Psoas muscle (tissue), 8 donors: ENCODE measurements around the gene RNF10. TPM values are rescaled to one million over a fixed set of nuclear protein-coding genes. Genes with fewer than 3 reads are reported as not detected.

Experiments
- ATAC-seq, 4 donors: fragments of 200-7000 bp; cut with Tn5 transposase; one replicate each; pipeline ENCODE4 v1.9.1; 2020; ENCODE audit warnings: moderate library complexity in 3 of 4, mild to moderate bottlenecking in 2 of 4
- DNase-seq, 2 donors: peaks; one replicate each; pipeline ENCODE4 v3.0.0-alpha.2; 2020
- H3K27ac ChIP-seq: fragments of 200-600 bp; one replicate; pipeline ENCODE4 v1.8.0; 2022
- H3K27me3 ChIP-seq, 3 donors: fragments of 200-600 bp in 1 of 3; one replicate each; pipeline versions ENCODE4 v1.6.1 to v1.8.0; 2013 to 2022; ENCODE audit warnings: low read length in 2 of 3, mild to moderate bottlenecking in 2 of 3, moderate library complexity in 1 of 3; ENCODE audit not compliant: insufficient read depth in 3 of 3
- H3K36me3 ChIP-seq, 2 donors: fragments of 200-600 bp in 1 of 2; one replicate each; pipeline versions ENCODE4 v1.6.1 to v1.8.0; 2013 to 2022; ENCODE audit warnings: low read depth in 1 of 2, mild to moderate bottlenecking in 1 of 2, moderate library complexity in 1 of 2; ENCODE audit not compliant: insufficient read depth in 1 of 2
- H3K4me1 ChIP-seq: fragments of 200-600 bp; one replicate; pipeline ENCODE4 v1.8.0; 2022
- H3K4me3 ChIP-seq: fragments of 200-600 bp; one replicate; pipeline ENCODE4 v1.8.0; 2022; ENCODE audit warnings: mild to moderate bottlenecking
- H3K9me3 ChIP-seq: fragments of 200-600 bp; one replicate; pipeline ENCODE4 v1.8.0; 2022
- WGBS, 3 donors: extraction: QIAGEN DNeasy Blood & Tissue Kit; methylation state at CpG; one replicate each; pipeline versions ENCODE4 v1.1.6 to v1.1.7; 2013; 5-methylcytosine and 5-hydroxymethylcytosine counted together
- intact Hi-C, 2 donors: fragments of 100-400 bp; cut with DNase I; formaldehyde crosslinking; loops; one replicate each; pipeline versions ENCODE4 v1.11.0 to v1.14.2; 2022
- polyA plus RNA-seq, 3 donors: library from polyadenylated mRNA; stranded (reverse); fragments of 200-250 nt; gene quantifications; one replicate each; pipeline ENCODE4 v1.2.3, GENCODE V29; 2013
- total RNA-seq, 4 donors: library from RNA; stranded (reverse); fragmentation: NEBNext Ultra II Directional in 2 of 4; extraction: Animal tissue kit (Norgen Biotek cat#: 25700) in 2 of 4; gene quantifications; one replicate each; pipeline versions ENCODE4 v1.2.1 to v1.2.4, GENCODE V29; 2021 to 2023
- TF ChIP-seq, protein P1 (sequence below): fragments of 200-600 bp; IDR thresholded peaks from one replicate; pipeline ENCODE4 v1.8.0; 2022; ENCODE audit warnings: antibody characterized with exemption
- donor health status: healthy with polysubstance abuse.
- donor health status: DM: no; HTN: no; CAD: no; lungs with moderate emphysema.
- donor health status: Bipolar disorder and iron deficiency.
- donor health status: healthy.
- donor health status: DM: yes; HTN: yes; CAD: no.
- donor health status: DM: no; HTN: no; CAD: no.
- donor health status: DM: no; HTN: no; CAD: no.
- donor health status: DM: yes; HTN: yes; CAD: no.

RNF10 gene
- total and polyA plus RNA-seq, 7 donors = 296 to 624 (median 324) TPM

DNA sequence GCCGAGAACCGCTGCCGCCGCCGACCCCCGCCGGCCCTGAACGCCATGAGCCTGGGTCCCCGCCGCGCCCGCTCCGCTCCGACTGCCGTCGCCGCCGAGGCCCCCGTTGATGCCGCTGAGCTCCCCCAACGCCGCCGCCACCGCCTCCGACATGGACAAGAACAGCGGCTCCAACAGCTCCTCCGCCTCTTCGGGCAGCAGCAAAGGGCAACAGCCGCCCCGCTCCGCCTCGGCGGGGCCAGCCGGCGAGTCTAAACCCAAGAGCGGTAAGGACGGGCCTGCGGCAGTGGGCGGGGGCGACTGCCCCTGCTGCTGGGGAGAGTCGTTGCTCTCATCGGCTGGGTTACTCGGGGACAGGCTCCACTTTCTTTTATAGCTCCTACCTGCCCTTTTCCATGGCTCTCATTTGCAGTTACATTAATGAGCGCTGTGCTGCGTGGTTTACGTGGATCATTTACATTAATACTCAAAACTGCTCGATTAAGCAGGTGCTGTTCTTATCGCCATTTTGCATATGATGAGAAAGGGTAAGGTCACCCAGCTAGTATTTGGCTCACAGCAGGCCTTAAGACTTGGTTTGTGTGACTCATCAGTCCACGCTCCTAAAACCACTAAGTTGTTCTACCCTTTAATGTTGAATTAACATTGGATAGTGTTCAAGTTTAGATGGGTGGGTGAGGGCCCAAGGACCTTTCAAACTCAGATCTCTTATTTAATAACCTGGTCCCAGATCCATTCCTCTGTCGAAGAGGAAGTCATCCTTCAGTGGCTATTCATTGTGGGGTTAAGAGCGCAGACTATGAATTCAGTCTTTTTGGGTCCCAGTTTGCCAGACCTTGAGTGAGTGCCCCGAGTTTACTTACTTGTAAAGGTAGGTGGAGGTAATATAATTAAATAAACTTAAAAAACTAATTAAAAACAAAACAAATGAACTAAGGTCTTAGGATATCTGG lies 823 bp downstream of the RNF10 start:
- WGBS, 3 donors = 1% methylated on average over 36 to 52 of the region's 52 CpGs
- DNase-seq = peak; percentile 28 to 63
- ATAC-seq = peak; percentile 49 to 66 (median 60)
- peak overlapping the region; percentile 98 for H3K27ac ChIP-seq
- H3K4me1 ChIP-seq = peaks cover 32% of the 10 kb centered on the region
- intact Hi-C loops = loop anchor here in 1 of 2 donors (2.0 kb wide), 1 partner anchor 20 kb away; no protein-coding TSS in a partner anchor
- TF ChIP-seq, protein P1, sequence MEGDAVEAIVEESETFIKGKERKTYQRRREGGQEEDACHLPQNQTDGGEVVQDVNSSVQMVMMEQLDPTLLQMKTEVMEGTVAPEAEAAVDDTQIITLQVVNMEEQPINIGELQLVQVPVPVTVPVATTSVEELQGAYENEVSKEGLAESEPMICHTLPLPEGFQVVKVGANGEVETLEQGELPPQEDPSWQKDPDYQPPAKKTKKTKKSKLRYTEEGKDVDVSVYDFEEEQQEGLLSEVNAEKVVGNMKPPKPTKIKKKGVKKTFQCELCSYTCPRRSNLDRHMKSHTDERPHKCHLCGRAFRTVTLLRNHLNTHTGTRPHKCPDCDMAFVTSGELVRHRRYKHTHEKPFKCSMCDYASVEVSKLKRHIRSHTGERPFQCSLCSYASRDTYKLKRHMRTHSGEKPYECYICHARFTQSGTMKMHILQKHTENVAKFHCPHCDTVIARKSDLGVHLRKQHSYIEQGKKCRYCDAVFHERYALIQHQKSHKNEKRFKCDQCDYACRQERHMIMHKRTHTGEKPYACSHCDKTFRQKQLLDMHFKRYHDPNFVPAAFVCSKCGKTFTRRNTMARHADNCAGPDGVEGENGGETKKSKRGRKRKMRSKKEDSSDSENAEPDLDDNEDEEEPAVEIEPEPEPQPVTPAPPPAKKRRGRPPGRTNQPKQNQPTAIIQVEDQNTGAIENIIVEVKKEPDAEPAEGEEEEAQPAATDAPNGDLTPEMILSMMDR = peak; percentile 4
- no peaks in the 10 kb centered on the region for H3K27me3 ChIP-seq
- no peaks in the 10 kb centered on the region for H3K9me3 ChIP-seq
- peak overlapping the region; percentile 96 for H3K4me3 ChIP-seq
- peaks cover 0 to 12% of the 10 kb centered on the region in 2 donors for H3K36me3 ChIP-seq

DNA sequence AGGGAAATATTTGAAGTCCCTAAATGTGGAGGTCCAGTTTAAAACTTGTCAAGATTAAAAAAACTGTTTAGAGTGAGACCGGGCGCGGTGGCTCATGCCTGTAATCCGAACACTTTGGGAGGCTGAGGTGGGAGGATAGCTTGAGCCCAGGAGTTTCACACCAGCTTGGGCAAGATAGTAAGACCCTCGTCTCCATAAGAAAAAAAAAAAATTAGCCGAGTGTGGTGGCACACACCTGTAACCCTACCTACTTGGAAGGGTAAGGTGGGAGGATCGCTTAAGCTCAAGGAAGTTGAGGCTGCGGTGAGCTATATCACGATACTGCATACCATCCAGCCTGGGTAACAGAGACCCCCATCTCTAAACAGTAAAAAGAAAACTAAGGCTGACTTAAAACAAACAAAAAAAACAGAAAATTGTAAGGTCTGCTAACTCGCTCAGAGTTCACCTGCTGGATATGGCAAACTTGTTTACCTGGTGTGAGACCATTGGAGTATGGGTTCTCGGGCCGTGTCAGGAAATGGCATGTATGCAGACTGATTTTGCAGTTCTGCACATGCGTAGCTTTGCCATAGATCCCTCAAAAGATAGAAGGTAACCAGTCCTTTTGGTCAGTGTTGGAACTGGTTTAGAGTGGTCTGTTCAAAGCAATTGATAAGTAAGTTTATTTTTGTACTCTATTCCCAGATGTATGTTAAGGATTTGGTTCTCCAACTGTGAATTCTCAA lies 2.1 kb downstream of the RNF10 start:
- Histone ChIP-seq H3K4me1 (peaks cover 44% of the 10 kb centered on the region), H3K27ac (peak overlapping the region; percentile 98), H3K9me3 (no peaks in the 10 kb centered on the region), H3K27me3 (no peaks in the 10 kb centered on the region), H3K36me3 (peaks cover 0 to 12% of the 10 kb centered on the region in 2 donors), H3K4me3 (peak overlapping the region; percentile 96)
- 27 to 42% (median 28%) methylated on average over 13 of the region's 13 CpGs for WGBS, 3 donors
- no peak for ATAC-seq
- intact Hi-C loops = no loop called here
- TF ChIP-seq, protein P1 = no peak
- DNase-seq = no peak

DNA sequence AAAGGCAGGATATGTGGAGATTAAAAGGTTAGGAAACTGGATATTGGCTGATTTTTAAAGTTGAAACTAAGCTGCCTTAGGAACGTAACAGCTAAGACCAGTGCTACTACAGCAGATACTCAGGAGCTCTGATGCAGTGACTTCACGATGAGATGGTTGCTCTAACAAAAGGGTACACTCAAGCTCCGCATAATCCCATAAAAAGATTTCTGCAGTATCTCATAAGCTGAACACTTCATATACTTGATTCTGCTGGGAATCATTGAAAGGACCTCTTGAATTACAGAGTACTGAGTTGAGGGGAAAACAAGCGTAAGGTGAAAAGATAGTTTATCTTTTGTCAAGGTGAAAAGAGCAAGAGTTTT lies 3.7 kb downstream of the RNF10 start:
- WGBS, 3 donors = 21 to 29% (median 21%) methylated on average over 4 of the region's 4 CpGs
- TF ChIP-seq, protein P1 = no peak
- no peak for ATAC-seq
- Histone ChIP-seq H3K27me3 (no peaks in the 10 kb centered on the region), H3K4me3 (peak overlapping the region; percentile 96), H3K36me3 (peaks cover 0 to 26% of the 10 kb centered on the region in 2 donors), H3K4me1 (peaks cover 58% of the 10 kb centered on the region), H3K27ac (peak overlapping the region; percentile 98), H3K9me3 (no peaks in the 10 kb centered on the region)
- intact Hi-C loops = no loop called here
- DNase-seq = no peak

DNA sequence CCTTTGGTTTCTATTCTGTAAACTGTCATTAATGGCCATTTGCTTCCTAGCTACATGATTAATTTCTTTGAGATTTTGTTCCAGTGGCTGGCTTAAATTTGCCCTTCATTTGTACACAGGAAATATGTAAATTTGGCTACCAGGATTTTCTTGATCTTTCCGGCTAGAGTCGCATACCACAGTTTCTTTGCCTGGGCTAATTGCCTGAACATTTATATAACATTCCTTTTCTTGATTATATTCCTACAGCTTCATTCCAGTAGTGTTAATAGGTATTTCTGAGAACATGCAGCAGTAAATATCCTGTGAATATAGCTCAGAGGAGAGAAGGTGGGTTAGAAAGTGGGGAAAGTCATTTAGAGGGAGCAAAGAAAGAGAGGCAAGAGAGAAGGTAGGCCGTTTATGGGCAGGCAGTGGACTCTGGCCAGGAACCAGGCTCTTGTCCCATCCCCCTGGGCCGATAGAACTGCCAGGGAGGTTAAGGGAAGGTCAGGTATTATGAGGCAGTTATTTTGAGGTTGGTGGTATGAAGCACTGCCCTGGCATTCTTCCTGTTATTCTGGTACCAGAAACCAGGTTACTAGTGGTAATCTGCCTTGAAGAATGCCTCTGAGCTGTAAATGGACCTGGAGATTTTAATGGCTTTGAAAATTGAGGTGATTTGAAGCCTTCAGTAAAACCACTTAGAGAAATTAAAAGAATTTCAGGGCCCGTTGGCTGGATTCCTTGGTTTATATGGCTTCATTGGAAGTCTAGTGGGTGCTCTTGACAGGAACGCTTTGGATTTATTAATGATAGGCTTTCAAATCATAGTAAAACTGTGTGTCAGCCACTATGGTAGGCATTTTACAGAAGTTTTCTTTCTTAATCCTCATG lies 4.4 kb downstream of the RNF10 start:
- DNase-seq (peak; percentile 70 to 89), ATAC-seq (peak; percentile 80 to 86 (median 84))
- peak overlapping the region; percentile 98 for H3K27ac ChIP-seq
- WGBS, 3 donors = 4 to 9% (median 8%) methylated on average over 6 of the region's 6 CpGs
- peaks cover 0 to 32% of the 10 kb centered on the region in 2 donors for H3K36me3 ChIP-seq
- H3K4me1 ChIP-seq = peaks cover 62% of the 10 kb centered on the region
- H3K9me3 ChIP-seq = no peaks in the 10 kb centered on the region
- TF ChIP-seq, protein P1 = no peak
- no peaks in the 10 kb centered on the region for H3K27me3 ChIP-seq
- intact Hi-C loops = no loop called here
- peak overlapping the region; percentile 96 for H3K4me3 ChIP-seq
